SK-N-SH (cell line): Measurements from ENCODE around the gene IFI27L1. TPM values are rescaled to one million over a fixed set of nuclear protein-coding genes. Genes with fewer than 3 reads are reported as not detected.

Source experiments
- CTCF ChIA-PET: fragments of 300-600, 350-600 bp; formaldehyde crosslinking; extraction: SDS; loops from one replicate; lab custom pipeline; 2021; lab: Yijun Ruan, JAX
- POLR2A ChIA-PET: fragments of 350-600 bp; sonication (Branson Sonifier 250); formaldehyde crosslinking; extraction: SDS; loops from one replicate; lab custom pipeline; 2020; ENCODE audit warnings: antibody characterized with exemption, inconsistent platforms; lab: Yijun Ruan, JAX
- DNase-seq: peaks from one replicate; pipeline ENCODE4 v3.0.0; 2012
- H2AFZ ChIP-seq: fragments of 200-600 bp; sonication (generic); 2 replicates; pipeline ENCODE4 v1.8.1; 2016; ENCODE audit warnings: antibody characterized with exemption, mild to moderate bottlenecking, low read depth
- H3F3A ChIP-seq: fragments of 200-600 bp; sonication (generic); replicated peaks from 2 replicates; pipeline ENCODE3; 2016; ENCODE audit warnings: antibody characterized with exemption, mild to moderate bottlenecking; ENCODE audit not compliant: insufficient read depth
- H3K27ac ChIP-seq, 2 experiments: fragments of 200-500 bp in 1 of 2; fragments of 200-600 bp in 1 of 2; sonication (Bioruptor generic) in 1 of 2; sonication (generic), shearing (Covaris generic) in 1 of 2; 2 replicates each; pipeline versions ENCODE4 v1.5.1 to v1.6.1; 2014 to 2016; ENCODE audit warnings: low read depth in 2 of 2, inconsistent platforms in 1 of 2, low read length in 1 of 2, mild to moderate bottlenecking in 1 of 2, mixed read lengths in 1 of 2
- H3K27me3 ChIP-seq: fragments of 200-600 bp; sonication (generic), shearing (Covaris generic); 2 replicates; pipeline ENCODE4 v1.6.1; 2016; ENCODE audit warnings: mixed run types; ENCODE audit not compliant: insufficient read depth
- H3K36me3 ChIP-seq, 2 experiments: fragments of 200-500 bp in 1 of 2; fragments of 200-600 bp in 1 of 2; sonication (Bioruptor generic) in 1 of 2; sonication (generic) in 1 of 2; replicated peaks in 1 of 2; 2 replicates each; pipeline versions ENCODE3 to v1.5.1; 2014 to 2016; ENCODE audit warnings: low read length in 1 of 2, mild to moderate bottlenecking in 1 of 2; ENCODE audit not compliant: insufficient read depth in 2 of 2, control insufficient read depth in 1 of 2
- H3K4me1 ChIP-seq, 2 experiments: fragments of 200-500 bp in 1 of 2; fragments of 200-600 bp in 1 of 2; sonication (Bioruptor generic) in 1 of 2; sonication (generic), shearing (Covaris generic) in 1 of 2; 2 replicates each; pipeline versions ENCODE4 v1.5.1 to v1.6.1; 2014 to 2016; ENCODE audit warnings: low read depth in 1 of 2, low read length in 1 of 2, mixed run types in 1 of 2; ENCODE audit not compliant: insufficient read depth in 2 of 2, control insufficient read depth in 1 of 2
- H3K4me2 ChIP-seq: fragments of 200-600 bp; sonication (generic), shearing (Covaris generic); 2 replicates; pipeline ENCODE4 v1.6.1; 2017; ENCODE audit warnings: mixed run types
- H3K4me3 ChIP-seq, 2 experiments: fragments of 200-500 bp in 1 of 2; fragments of 200-600 bp in 1 of 2; sonication (Bioruptor generic) in 1 of 2; sonication (generic), shearing (Covaris generic) in 1 of 2; 2 replicates each; pipeline versions ENCODE4 v1.5.1 to v1.8.1; 2014 to 2016; ENCODE audit warnings: low read depth in 2 of 2, inconsistent platforms in 1 of 2, low read length in 1 of 2, mild to moderate bottlenecking in 1 of 2, mixed read lengths in 1 of 2, moderate library complexity in 1 of 2
- H3K79me2 ChIP-seq: fragments of 200-600 bp; sonication (generic); 2 replicates; pipeline ENCODE4 v1.8.1; 2017; ENCODE audit warnings: mild to moderate bottlenecking; ENCODE audit not compliant: insufficient read depth
- H3K9ac ChIP-seq: fragments of 200-600 bp; sonication (generic); 2 replicates; pipeline ENCODE4 v1.6.1; 2017; ENCODE audit warnings: mixed run types
- H3K9me2 ChIP-seq: fragments of 200-600 bp; sonication (generic); 2 replicates; pipeline ENCODE4 v1.6.1; 2017; ENCODE audit warnings: mixed run types
- H3K9me3 ChIP-seq: fragments of 200-600 bp; sonication (generic); 2 replicates; pipeline ENCODE4 v1.6.1; 2017; ENCODE audit warnings: mixed run types, mild to moderate bottlenecking, moderate library complexity
- H4K20me1 ChIP-seq: fragments of 200-600 bp; sonication (generic); 2 replicates; pipeline ENCODE4 v1.6.1; 2017; ENCODE audit warnings: mild to moderate bottlenecking, mixed run types; ENCODE audit not compliant: insufficient read depth
- CTCF ChIP-seq: fragments of 200-600 bp; sonication (generic); IDR thresholded peaks from 2 replicates; pipeline ENCODE4 v1.6.1; 2017; ENCODE audit warnings: antibody characterized with exemption, mild to moderate bottlenecking, moderate library complexity
- EP300 ChIP-seq, 2 experiments: IDR thresholded peaks; 2 replicates each; pipeline versions ENCODE4 v1.4.0 to v1.6.1; 2012; ENCODE audit warnings: borderline replicate concordance in 1 of 2, low read depth in 1 of 2, low read length in 1 of 2
- FOSL2 ChIP-seq: IDR thresholded peaks from 2 replicates; pipeline ENCODE4 v1.4.0; 2012; ENCODE audit warnings: low read depth, mild to moderate bottlenecking, moderate library complexity, borderline replicate concordance
- FOXJ3 ChIP-seq: sonication (generic); formaldehyde crosslinking; IDR thresholded peaks from 2 replicates; pipeline ENCODE4 v1.5.1; 2020; ENCODE audit warnings: mild to moderate bottlenecking, missing genetic modification reagents
- GATA2 ChIP-seq: sonication (generic); formaldehyde crosslinking; IDR thresholded peaks from 2 replicates; pipeline ENCODE4 v1.5.0; 2020; ENCODE audit warnings: mild to moderate bottlenecking, missing genetic modification reagents
- IRF3 ChIP-seq: fragments of 150-350 bp; IDR thresholded peaks from 2 replicates; pipeline ENCODE4 v1.6.1; 2016; ENCODE audit warnings: mild to moderate bottlenecking, low read depth, low read length
- JUND ChIP-seq: IDR thresholded peaks from 2 replicates; pipeline ENCODE4 v1.4.0; 2012
- PBX3 ChIP-seq: IDR thresholded peaks from 2 replicates; pipeline ENCODE4; 2012
- RCOR1 ChIP-seq: fragments of 150-350 bp; IDR thresholded peaks from 2 replicates; pipeline ENCODE4 v1.6.1; 2017; ENCODE audit warnings: antibody characterized with exemption, low read length
- RXRA ChIP-seq: IDR thresholded peaks from 2 replicates; pipeline ENCODE4 v1.4.0; 2012; ENCODE audit warnings: low read depth, mild to moderate bottlenecking, borderline replicate concordance
- TCF12 ChIP-seq: IDR thresholded peaks from 2 replicates; pipeline ENCODE4 v1.4.0; 2012
- USF1 ChIP-seq: IDR thresholded peaks from 2 replicates; pipeline ENCODE4 v1.4.0; 2012; ENCODE audit warnings: low read depth, borderline replicate concordance
- YY1 ChIP-seq: IDR thresholded peaks from 2 replicates; pipeline ENCODE4 v1.4.0; 2012; ENCODE audit warnings: low read depth, mild to moderate bottlenecking
- ZBTB33 ChIP-seq: IDR thresholded peaks from 2 replicates; pipeline ENCODE4 v1.4.0; 2012; ENCODE audit warnings: low read depth, borderline replicate concordance
- WGBS: methylation state at CpG from one replicate; pipeline ENCODE4 v1.1.6; 2017; ENCODE audit warnings: low lambda C conversion rate; 5-methylcytosine and 5-hydroxymethylcytosine counted together
- polyA plus RNA-seq, 3 experiments: library from polyadenylated mRNA; depleted of rRNA; stranded (reverse); fragments of >200 nt; gene quantifications; 2 replicates each; pipeline ENCODE4 v1.2.3, GENCODE V29; 2012
- TF ChIP-seq, protein P1 (sequence below): IDR thresholded peaks from 2 replicates; pipeline ENCODE4 v1.6.1; 2012; ENCODE audit warnings: mild to moderate bottlenecking, low read depth, low read length, moderate library complexity

IFI27L1 gene
- polyA plus RNA-seq, 1 of the 3 experiments (the other 2 are of a cell fraction) = 35.3 TPM

GRCh38 chr14:94123296-94123695, 42.2 kb downstream of the IFI27L1 start:
- POLR2A ChIA-PET = no interaction called here
- H3K79me2 ChIP-seq = no peaks in the 10 kb centered on the region
- DNase-seq = no peak
- H3K36me3 ChIP-seq = peaks cover 0 to 6% of the 10 kb centered on the region in 2 experiments
- no peaks in the 10 kb centered on the region for H3K9me3 ChIP-seq
- H2AFZ ChIP-seq = no peak overlapping the region
- TF ChIP-seq YY1 (no peak), JUND (no peak), ZBTB33 (no peak), TCF12 (no peak), FOSL2 (no peak), USF1 (no peak), GATA2 (CRISPR knock-in tag) (no peak), IRF3 (no peak), PBX3 (no peak), RXRA (no peak), RCOR1 (no peak), CTCF (no peak), EP300 (IDR thresholded peaks at IDR 0.05; ENCODE audit: borderline replicate concordance in 1 of 2, low read depth in 1 of 2, low read length in 1 of 2) (no peak), FOXJ3 (no peak)
- TF ChIP-seq, protein P1, sequence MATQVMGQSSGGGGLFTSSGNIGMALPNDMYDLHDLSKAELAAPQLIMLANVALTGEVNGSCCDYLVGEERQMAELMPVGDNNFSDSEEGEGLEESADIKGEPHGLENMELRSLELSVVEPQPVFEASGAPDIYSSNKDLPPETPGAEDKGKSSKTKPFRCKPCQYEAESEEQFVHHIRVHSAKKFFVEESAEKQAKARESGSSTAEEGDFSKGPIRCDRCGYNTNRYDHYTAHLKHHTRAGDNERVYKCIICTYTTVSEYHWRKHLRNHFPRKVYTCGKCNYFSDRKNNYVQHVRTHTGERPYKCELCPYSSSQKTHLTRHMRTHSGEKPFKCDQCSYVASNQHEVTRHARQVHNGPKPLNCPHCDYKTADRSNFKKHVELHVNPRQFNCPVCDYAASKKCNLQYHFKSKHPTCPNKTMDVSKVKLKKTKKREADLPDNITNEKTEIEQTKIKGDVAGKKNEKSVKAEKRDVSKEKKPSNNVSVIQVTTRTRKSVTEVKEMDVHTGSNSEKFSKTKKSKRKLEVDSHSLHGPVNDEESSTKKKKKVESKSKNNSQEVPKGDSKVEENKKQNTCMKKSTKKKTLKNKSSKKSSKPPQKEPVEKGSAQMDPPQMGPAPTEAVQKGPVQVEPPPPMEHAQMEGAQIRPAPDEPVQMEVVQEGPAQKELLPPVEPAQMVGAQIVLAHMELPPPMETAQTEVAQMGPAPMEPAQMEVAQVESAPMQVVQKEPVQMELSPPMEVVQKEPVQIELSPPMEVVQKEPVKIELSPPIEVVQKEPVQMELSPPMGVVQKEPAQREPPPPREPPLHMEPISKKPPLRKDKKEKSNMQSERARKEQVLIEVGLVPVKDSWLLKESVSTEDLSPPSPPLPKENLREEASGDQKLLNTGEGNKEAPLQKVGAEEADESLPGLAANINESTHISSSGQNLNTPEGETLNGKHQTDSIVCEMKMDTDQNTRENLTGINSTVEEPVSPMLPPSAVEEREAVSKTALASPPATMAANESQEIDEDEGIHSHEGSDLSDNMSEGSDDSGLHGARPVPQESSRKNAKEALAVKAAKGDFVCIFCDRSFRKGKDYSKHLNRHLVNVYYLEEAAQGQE = no peak
- TF ChIP-seq, all 33 proteins: peak for 0
- H3K4me1 ChIP-seq = peaks cover 0 to 3% of the 10 kb centered on the region in 2 experiments; a peak in 1 of 4 replicates
- no peak overlapping the region for H3K4me3 ChIP-seq
- WGBS = 77% methylated on average over 9 of the region's 9 CpGs
- no peaks in the 10 kb centered on the region for H4K20me1 ChIP-seq
- no peak overlapping the region for H3K27ac ChIP-seq
- no peak overlapping the region for H3K9ac ChIP-seq
- H3F3A ChIP-seq = no peaks in the 10 kb centered on the region
- no peak overlapping the region for H3K4me2 ChIP-seq
- CTCF ChIA-PET = interaction anchor here (1.5 to 3.4 kb wide), 3 partner anchors 9 to 72 kb away, joined by 4 to 20 read pairs (median 7); no protein-coding TSS in a partner anchor
- no peaks in the 10 kb centered on the region for H3K27me3 ChIP-seq
- no peaks in the 10 kb centered on the region for H3K9me2 ChIP-seq
